Sigmoid colon (tissue), 7 donors: ENCODE data around the gene SPPL3. TPM values are rescaled to one million over a fixed set of nuclear protein-coding genes. Genes with fewer than 3 reads are reported as not detected.

Experiments used
- DNase-seq: peaks from one replicate; pipeline ENCODE4 v3.0.0-alpha.2; 2019
- H3K27ac ChIP-seq, 4 donors: fragments of 200-600 bp; sonication (generic); one replicate each; pipeline ENCODE4 v1.5.1; 2016 to 2019; ENCODE audit warnings: mild to moderate bottlenecking in 1 of 4
- H3K27me3 ChIP-seq, 3 donors: fragments of 200-600 bp; sonication (generic); one replicate each; pipeline ENCODE4 v1.5.1; 2019; ENCODE audit warnings: mild to moderate bottlenecking in 1 of 3
- H3K36me3 ChIP-seq, 4 donors: fragments of 200-600 bp; sonication (generic); one replicate each; pipeline ENCODE4 v1.5.1; 2016 to 2019
- H3K4me1 ChIP-seq, 4 donors: fragments of 200-600 bp; sonication (generic); one replicate each; pipeline ENCODE4 v1.5.1; 2017 to 2019
- H3K4me3 ChIP-seq, 4 donors: fragments of 200-600 bp; sonication (generic); one replicate each; pipeline ENCODE4 v1.5.1; 2017 to 2019; ENCODE audit warnings: mild to moderate bottlenecking in 2 of 4, moderate library complexity in 1 of 4
- H3K9me3 ChIP-seq, 4 donors: fragments of 200-600 bp in 3 of 4; sonication (generic) in 3 of 4; one replicate each; pipeline versions ENCODE4 v1.5.1 to v1.6.1; 2013 to 2019
- CTCF ChIP-seq, 4 experiments: fragments of 450-650 bp in 3 of 4; fragments of 200-600 bp in 1 of 4; IDR thresholded peaks; one replicate each; pipeline ENCODE4 v1.5.1; 2016 to 2019; ENCODE audit warnings: antibody characterized with exemption in 4 of 4, mild to moderate bottlenecking in 3 of 4, moderate library complexity in 2 of 4
- EP300 ChIP-seq, 4 donors: sonication (generic); formaldehyde crosslinking; IDR thresholded peaks; one replicate each; pipeline ENCODE4 v1.6.1; 2017; ENCODE audit warnings: antibody characterized with exemption in 4 of 4
- POLR2A ChIP-seq, 2 donors: fragments of 450-650 bp; IDR thresholded peaks; one replicate each; pipeline ENCODE4 v1.6.1; 2016; ENCODE audit warnings: antibody characterized with exemption in 2 of 2, mild to moderate bottlenecking in 2 of 2, moderate library complexity in 2 of 2
- POLR2AphosphoS5 ChIP-seq, 4 donors: sonication (generic); formaldehyde crosslinking; IDR thresholded peaks; one replicate each; pipeline ENCODE4 v1.6.1; 2017; ENCODE audit warnings: antibody characterized with exemption in 4 of 4
- WGBS, 2 donors: extraction: QIAGEN DNeasy Blood & Tissue Kit; methylation state at CpG; one replicate each; pipeline ENCODE4 v1.1.7; 2013; 5-methylcytosine and 5-hydroxymethylcytosine counted together
- intact Hi-C: fragments of 100-400 bp; cut with DNase I; formaldehyde crosslinking; loops from one replicate; pipeline ENCODE4 v1.15.1; 2023
- polyA plus RNA-seq, 3 donors: library from polyadenylated mRNA; stranded (reverse); fragments of 200-250 nt; gene quantifications; one replicate each; pipeline ENCODE4 v1.2.3, GENCODE V29; 2013
- total RNA-seq, 4 donors: library from RNA; depleted of rRNA; stranded (reverse); fragments of >200 nt; gene quantifications; one replicate each; pipeline ENCODE4 v1.1.0, GENCODE V29; 2016
- donor health status: healthy with polysubstance abuse.
- donor health status: Bipolar disorder and iron deficiency.
- donor health status: healthy.

The SPPL3 gene
- total and polyA plus RNA-seq, 7 donors: 8.6 to 28.0 (median 19.3) TPM

GRCh38 chr12:120873226-120873625 lies 30.9 kb downstream of the SPPL3 start:
- peaks cover 0 to 27% (median 19%) of the 10 kb centered on the region in 4 donors for H3K4me1 ChIP-seq
- H3K36me3 ChIP-seq: no peaks in the 10 kb centered on the region
- intact Hi-C loops: no loop called here
- DNase-seq: no peak
- no peak for TF ChIP-seq POLR2AphosphoS5 (IDR thresholded peaks at IDR 0.05)
- no peak for TF ChIP-seq CTCF (IDR thresholded peaks at IDR 0.05)
- no peak for TF ChIP-seq EP300 (IDR thresholded peaks at IDR 0.05)
- TF ChIP-seq POLR2A (IDR thresholded peaks at IDR 0.05): no peak
- H3K9me3 ChIP-seq: no peaks in the 10 kb centered on the region
- no peak overlapping the region for H3K4me3 ChIP-seq
- no peaks in the 10 kb centered on the region for H3K27me3 ChIP-seq
- no peak overlapping the region for H3K27ac ChIP-seq
- 64 to 87% methylated on average over 4 of the region's 4 CpGs for WGBS, 2 donors

GRCh38 chr12:120872487-120872886 lies 31.7 kb downstream of the SPPL3 start:
- no peak for DNase-seq
- intact Hi-C loops: no loop called here
- H3K36me3 ChIP-seq: no peaks in the 10 kb centered on the region
- no peak overlapping the region for H3K4me3 ChIP-seq
- H3K4me1 ChIP-seq: peaks cover 0 to 27% (median 19%) of the 10 kb centered on the region in 4 donors
- 74 to 78% methylated on average over 5 of the region's 5 CpGs for WGBS, 2 donors
- TF ChIP-seq CTCF (IDR thresholded peaks at IDR 0.05): no peak
- no peak for TF ChIP-seq POLR2AphosphoS5 (IDR thresholded peaks at IDR 0.05)
- TF ChIP-seq EP300 (IDR thresholded peaks at IDR 0.05): no peak
- no peak for TF ChIP-seq POLR2A (IDR thresholded peaks at IDR 0.05)
- no peaks in the 10 kb centered on the region for H3K9me3 ChIP-seq
- no peaks in the 10 kb centered on the region for H3K27me3 ChIP-seq
- no peak overlapping the region for H3K27ac ChIP-seq

- no peaks in the 10 kb centered on the region for H3K9me3 ChIP-seq
- no peak overlapping the region for H3K27ac ChIP-seq
- intact Hi-C loops: no loop called here
- no peak for DNase-seq
- no peaks in the 10 kb centered on the region for H3K27me3 ChIP-seq
- H3K4me3 ChIP-seq: no peak overlapping the region
- H3K4me1 ChIP-seq: peaks cover 0 to 40% (median 28%) of the 10 kb centered on the region in 4 donors
- H3K36me3 ChIP-seq: no peaks in the 10 kb centered on the region
- 91 to 98% methylated on average over 1 of the region's 1 CpG for WGBS, 2 donors
- TF ChIP-seq CTCF (IDR thresholded peaks at IDR 0.05) (no peak), POLR2AphosphoS5 (IDR thresholded peaks at IDR 0.05) (no peak), POLR2A (IDR thresholded peaks at IDR 0.05) (no peak), EP300 (IDR thresholded peaks at IDR 0.05) (no peak)
Observed at GRCh38 chr12:120870415-120870814, 33.7 kb downstream of the SPPL3 start.

GRCh38 chr12:120869376-120869775 lies 34.8 kb downstream of the SPPL3 start:
- TF ChIP-seq POLR2A (IDR thresholded peaks at IDR 0.05) (no peak), POLR2AphosphoS5 (IDR thresholded peaks at IDR 0.05) (no peak), CTCF (IDR thresholded peaks at IDR 0.05) (no peak)
- 84 to 89% methylated on average over 4 of the region's 4 CpGs for WGBS, 2 donors
- H3K4me1 ChIP-seq: peaks cover 0 to 45% (median 30%) of the 10 kb centered on the region in 4 donors

GRCh38 chr12:120866108-120866507 lies 38.0 kb downstream of the SPPL3 start:
- intact Hi-C loops: no loop called here

More at GRCh38 chr12:120869376-120869775, 34.8 kb downstream of the SPPL3 start:
- Histone ChIP-seq H3K36me3 (no peaks in the 10 kb centered on the region), H3K4me3 (no peak overlapping the region), H3K9me3 (no peaks in the 10 kb centered on the region), H3K27ac (no peak overlapping the region), H3K27me3 (no peaks in the 10 kb centered on the region)
- intact Hi-C loops: no loop called here
- DNase-seq: no peak

More at GRCh38 chr12:120866108-120866507, 38.0 kb downstream of the SPPL3 start:
- no peak for TF ChIP-seq CTCF (IDR thresholded peaks at IDR 0.05)
- no peak for TF ChIP-seq EP300 (IDR thresholded peaks at IDR 0.05)
- no peak for TF ChIP-seq POLR2A (IDR thresholded peaks at IDR 0.05)
- no peak for TF ChIP-seq POLR2AphosphoS5 (IDR thresholded peaks at IDR 0.05)
- Histone ChIP-seq H3K27me3 (no peaks in the 10 kb centered on the region), H3K36me3 (no peaks in the 10 kb centered on the region), H3K4me3 (no peak overlapping the region), H3K4me1 (peaks cover 0 to 37% (median 16%) of the 10 kb centered on the region in 4 donors), H3K27ac (no peak overlapping the region), H3K9me3 (no peaks in the 10 kb centered on the region)
- no peak for DNase-seq
- 51 to 77% methylated on average over 4 of the region's 4 CpGs for WGBS, 2 donors
